ENCODE measurements around the gene TRABD2B.

- no peak for TF ChIP-seq CTCF (IDR thresholded peaks at IDR 0.05)
- no peak for TF ChIP-seq POLR2A (IDR thresholded peaks at IDR 0.05)
These were observed 98.9 kb downstream of the TRABD2B start for GRCh38 chr1:47898133-47898845.
